ENCODE data around the gene GRK5. TPM values are rescaled to one million over a fixed set of nuclear protein-coding genes. Genes with fewer than 3 reads are reported as not detected.
A peak's percentile ranks its signal among the peaks of the same experiment; 100 is the strongest.

The GRK5 gene
- 4.5 and 5.0 TPM in 2 replicates for total RNA-seq (2014; rRNA removed)
- percentile 45 among the genes with signal in this experiment for Bru-seq, nascent RNA
- percentile 42 among the genes with signal in this experiment for BruChase-seq, experiment 1, labeled RNA remaining after a 6-hour chase
- percentile 41 among the genes with signal in this experiment for BruChase-seq, experiment 2, labeled RNA remaining after a 2-hour chase
- long read RNA-seq, partial matches to known transcripts = 2 of 10 reads
- long read RNA-seq, other reads (novel, unspliced or antisense) = 5 of 10 reads

DNA sequence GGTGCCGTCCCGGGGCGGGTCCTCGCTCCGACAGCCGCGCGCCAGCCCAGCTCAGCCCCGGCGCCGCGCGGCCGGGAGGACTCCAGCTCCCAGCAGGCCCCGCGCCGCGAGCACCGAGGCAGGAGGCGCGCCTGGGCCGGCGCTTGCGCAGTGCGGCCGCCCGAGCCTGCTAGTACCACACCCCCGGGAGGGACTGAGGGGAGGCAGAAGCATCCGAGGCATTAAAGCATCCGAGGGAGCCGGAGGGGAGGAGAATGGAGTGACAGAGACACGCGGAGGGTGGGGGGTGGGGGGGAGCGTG is at the start of gene GRK5:
GRK5 (plus strand) TSS at position 206 of the 301 bp plus-strand sequence. CDS start 347 bp downstream, outside the sequence.
- Histone ChIP-seq H3K79me2 (ENCODE audit: low read length) (peaks cover 23% of the 10 kb centered on the region), H3K9me2 (replicated peaks; ENCODE audit: low read length) (no peaks in the 10 kb centered on the region), H3F3A (ENCODE audit: low read length, unreplicated experiment) (no peaks in the 10 kb centered on the region), H3K4me2 (ENCODE audit: low read length) (peak within 1 kb of the TSS; percentile 91), H2AFZ (ENCODE audit: low read length) (peak within 1 kb of the TSS; percentile 80), H3K27me3 (ENCODE audit: low read length) (no peaks in the 10 kb centered on the region), H3K27ac (ENCODE audit: low read length) (peak within 1 kb of the TSS; percentile 56), H3K9me3 (ENCODE audit: low read length) (no peaks in the 10 kb centered on the region), H4K20me1 (ENCODE audit: low read length) (no peaks in the 10 kb centered on the region), H3K4me1 (ENCODE audit: insufficient read depth, low read length) (peaks cover 43% of the 10 kb centered on the region), H3K9ac (ENCODE audit: low read length) (peak within 1 kb of the TSS; percentile 86), H3K36me3 (ENCODE audit: low read depth, low read length) (no peaks in the 10 kb centered on the region), H3K4me3 (ENCODE audit: low read length) (peak within 1 kb of the TSS; percentile 78)
- POLR2A ChIA-PET (ENCODE audit: unreplicated experiment) = interaction anchor here (0.6 kb wide), 2 partner anchors 72 to 200 kb away, joined by 3 to 18 read pairs; no protein-coding TSS in a partner anchor
- CTCF ChIA-PET = interaction anchor here (0.7 to 1.4 kb wide), 4 partner anchors 10 to 250 kb away, joined by 3 to 10 read pairs (median 6); no protein-coding TSS in a partner anchor
- TF ChIP-seq EZH2phosphoT487 (IDR thresholded peaks at IDR 0.05; ENCODE audit: borderline replicate concordance, low read length) (no peak), EZH2 (IDR thresholded peaks at IDR 0.05; ENCODE audit: low read length, unreplicated experiment) (no peak)
- TF ChIP-seq, protein P1, sequence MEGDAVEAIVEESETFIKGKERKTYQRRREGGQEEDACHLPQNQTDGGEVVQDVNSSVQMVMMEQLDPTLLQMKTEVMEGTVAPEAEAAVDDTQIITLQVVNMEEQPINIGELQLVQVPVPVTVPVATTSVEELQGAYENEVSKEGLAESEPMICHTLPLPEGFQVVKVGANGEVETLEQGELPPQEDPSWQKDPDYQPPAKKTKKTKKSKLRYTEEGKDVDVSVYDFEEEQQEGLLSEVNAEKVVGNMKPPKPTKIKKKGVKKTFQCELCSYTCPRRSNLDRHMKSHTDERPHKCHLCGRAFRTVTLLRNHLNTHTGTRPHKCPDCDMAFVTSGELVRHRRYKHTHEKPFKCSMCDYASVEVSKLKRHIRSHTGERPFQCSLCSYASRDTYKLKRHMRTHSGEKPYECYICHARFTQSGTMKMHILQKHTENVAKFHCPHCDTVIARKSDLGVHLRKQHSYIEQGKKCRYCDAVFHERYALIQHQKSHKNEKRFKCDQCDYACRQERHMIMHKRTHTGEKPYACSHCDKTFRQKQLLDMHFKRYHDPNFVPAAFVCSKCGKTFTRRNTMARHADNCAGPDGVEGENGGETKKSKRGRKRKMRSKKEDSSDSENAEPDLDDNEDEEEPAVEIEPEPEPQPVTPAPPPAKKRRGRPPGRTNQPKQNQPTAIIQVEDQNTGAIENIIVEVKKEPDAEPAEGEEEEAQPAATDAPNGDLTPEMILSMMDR (conservative IDR thresholded peaks at IDR 0.05; ENCODE audit: low read depth, low read length) = no peak
- BruUV-seq (replicated peaks) = no TSS peak
- intact Hi-C loops (cut with micrococcal nuclease) = loop anchor here (2.0 to 5.0 kb wide), 3 partner anchors 99 to 285 kb away; no protein-coding TSS in a partner anchor
- ATAC-seq (peak; percentile 77), DNase-seq (peak; percentile 93)

DNA sequence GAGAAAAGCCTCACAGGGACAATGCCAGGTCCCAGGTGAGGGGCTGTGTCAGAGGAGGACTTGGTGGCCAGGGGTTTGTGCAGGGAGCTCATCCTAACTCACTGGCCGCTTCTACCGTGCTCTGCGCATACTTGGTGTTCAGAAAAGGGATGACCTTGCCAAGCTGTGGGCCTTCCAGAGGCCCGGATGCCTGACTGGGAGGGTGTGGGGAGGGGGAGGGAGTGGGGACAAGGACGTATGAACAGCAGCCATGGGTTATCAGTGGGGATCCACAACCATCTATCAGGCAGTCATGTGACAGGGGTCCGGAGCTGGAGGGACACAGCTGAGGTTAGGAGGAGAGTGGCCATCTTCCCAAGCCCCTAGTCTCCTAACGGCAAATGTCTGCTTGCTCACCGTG is 48.0 kb upstream of the GRK5 start:
- H3K9ac ChIP-seq (ENCODE audit: low read length) = no peak overlapping the region
- H3K4me2 ChIP-seq (ENCODE audit: low read length) = no peak overlapping the region
- H3K4me3 ChIP-seq (ENCODE audit: low read length) = no peak overlapping the region
- intact Hi-C loops (cut with micrococcal nuclease) = no loop called here
- H3F3A ChIP-seq (ENCODE audit: low read length, unreplicated experiment) = peaks cover 5% of the 10 kb centered on the region
- no peaks in the 10 kb centered on the region for H4K20me1 ChIP-seq (ENCODE audit: low read length)
- BruUV-seq (replicated peaks) = no TSS peak
- ATAC-seq = no peak
- no peak for TF ChIP-seq EZH2phosphoT487 (IDR thresholded peaks at IDR 0.05; ENCODE audit: borderline replicate concordance, low read length)
- TF ChIP-seq, protein P1 (conservative IDR thresholded peaks at IDR 0.05; ENCODE audit: low read depth, low read length) = no peak
- no peak for TF ChIP-seq EZH2 (IDR thresholded peaks at IDR 0.05; ENCODE audit: low read length, unreplicated experiment)
- H3K36me3 ChIP-seq (ENCODE audit: low read depth, low read length) = peaks cover 6% of the 10 kb centered on the region; the same call in 1 of the 2 replicates
- no peaks in the 10 kb centered on the region for H3K9me3 ChIP-seq (ENCODE audit: low read length)
- peaks cover 2% of the 10 kb centered on the region; the same call in 1 of the 2 replicates for H3K79me2 ChIP-seq (ENCODE audit: low read length)
- ChIA-PET POLR2A (ENCODE audit: unreplicated experiment) (no interaction called here), CTCF (no interaction called here)
- H3K9me2 ChIP-seq (replicated peaks; ENCODE audit: low read length) = no peaks in the 10 kb centered on the region
- no peaks in the 10 kb centered on the region for H3K27me3 ChIP-seq (ENCODE audit: low read length)
- no peak overlapping the region for H2AFZ ChIP-seq (ENCODE audit: low read length)
- H3K4me1 ChIP-seq (ENCODE audit: insufficient read depth, low read length) = peaks cover 3% of the 10 kb centered on the region; the same call in 1 of the 2 replicates
- H3K27ac ChIP-seq (ENCODE audit: low read length) = no peak overlapping the region
- DNase-seq = no peak
